ENCODE results near the gene IFITM5. TPM values are rescaled to one million over a fixed set of nuclear protein-coding genes. Genes with fewer than 3 reads are reported as not detected.
A peak's percentile ranks its signal among the peaks of the same experiment; 100 is the strongest.
"Not testable (repeated sequence)": the region's sequence is repeated elsewhere in the genome, so short reads cannot be mapped to it uniquely, and the experiment has no call there.

The IFITM5 gene
- polyA plus RNA-seq, 6 donors from 2014 or later: not detected

- Mint-ChIP-seq H3K9me3 (no peaks in the 10 kb centered on the region), H3K36me3 (peaks cover 0 to 10% of the 10 kb centered on the region in 2 donors), H3K27me3 (peaks cover 0 to 11% (median 7%) of the 10 kb centered on the region in 3 donors), H3K4me3 (peak overlapping the region in 1 of 8 donors; percentile 47), H3K27ac (no peak overlapping the region), H3K4me1 (peaks cover 8 to 20% (median 12%) of the 10 kb centered on the region in 3 donors)
- DNase-seq (no peak), ATAC-seq (ENCODE audit: low read depth in 2 of 2) (no peak)
Observed at GRCh38 chr11:293271-293851, 6.0 kb downstream of the IFITM5 start.

GRCh38 chr11:292211-293121, 6.9 kb downstream of the IFITM5 start:
- Mint-ChIP-seq H3K27ac (peak overlapping the region in 1 of 6 donors; percentile 66), H3K4me3 (peak overlapping the region in 1 of 8 donors; percentile 47), H3K36me3 (peaks cover 0 to 10% of the 10 kb centered on the region in 2 donors), H3K27me3 (peaks cover 0 to 7% (median 5%) of the 10 kb centered on the region in 3 donors), H3K4me1 (peaks cover 12 to 21% (median 20%) of the 10 kb centered on the region in 3 donors), H3K9me3 (no peaks in the 10 kb centered on the region)
- ATAC-seq (ENCODE audit: low read depth in 2 of 2) (no peak), DNase-seq (no peak)

- ATAC-seq (ENCODE audit: low read depth in 2 of 2) (no peak), DNase-seq (no peak)
- Mint-ChIP-seq H3K27ac (peak overlapping the region in 1 of 6 donors; percentile 49), H3K27me3 (peaks cover 0 to 15% (median 8%) of the 10 kb centered on the region in 3 donors), H3K9me3 (no peaks in the 10 kb centered on the region), H3K4me1 (peaks cover 15 to 27% (median 27%) of the 10 kb centered on the region in 3 donors), H3K36me3 (peaks cover 0 to 10% of the 10 kb centered on the region in 2 donors), H3K4me3 (peak overlapping the region in 5 of 8 donors; percentile 10 to 76 (median 32))
Observed at GRCh38 chr11:291281-292210, 7.8 kb downstream of the IFITM5 start.

- H3K9me3 Mint-ChIP-seq: no peaks in the 10 kb centered on the region
- no peak for DNase-seq
- no peak for ATAC-seq (ENCODE audit: low read depth in 2 of 2)
- H3K4me3 Mint-ChIP-seq: peak overlapping the region; percentile 33 to 89 (median 78)
- H3K36me3 Mint-ChIP-seq: peaks cover 0 to 10% of the 10 kb centered on the region in 2 donors
- peaks cover 15 to 27% (median 27%) of the 10 kb centered on the region in 3 donors for H3K4me1 Mint-ChIP-seq
- peaks cover 2 to 20% (median 8%) of the 10 kb centered on the region in 3 donors for H3K27me3 Mint-ChIP-seq
- peak overlapping the region in 4 of 6 donors; percentile 49 to 83 (median 74) for H3K27ac Mint-ChIP-seq
Observed at GRCh38 chr11:290621-291231, 8.6 kb downstream of the IFITM5 start.

GRCh38 chr11:289712-290620, 9.4 kb downstream of the IFITM5 start:
- Mint-ChIP-seq H3K9me3 (no peaks in the 10 kb centered on the region), H3K4me1 (peaks cover 15 to 27% (median 27%) of the 10 kb centered on the region in 3 donors)

GRCh38 chr11:289398-289711, 10.0 kb downstream of the IFITM5 start:
- Mint-ChIP-seq H3K27me3 (peaks cover 5 to 30% (median 15%) of the 10 kb centered on the region in 3 donors), H3K9me3 (no peaks in the 10 kb centered on the region), H3K27ac (peak overlapping the region in 5 of 6 donors; percentile 53 to 88 (median 79)), H3K4me1 (peaks cover 15 to 27% (median 27%) of the 10 kb centered on the region in 3 donors), H3K36me3 (peaks cover 0 to 10% of the 10 kb centered on the region in 2 donors), H3K4me3 (peak overlapping the region; percentile 76 to 91 (median 84))
- peak; percentile 50 to 56 for ATAC-seq (ENCODE audit: low read depth in 2 of 2)
- DNase-seq: no peak

More at GRCh38 chr11:289712-290620, 9.4 kb downstream of the IFITM5 start:
- DNase-seq (no peak), ATAC-seq (ENCODE audit: low read depth in 2 of 2) (no peak)
- H3K27me3 Mint-ChIP-seq: peaks cover 5 to 27% (median 14%) of the 10 kb centered on the region in 3 donors
- H3K27ac Mint-ChIP-seq: peak overlapping the region; percentile 53 to 88 (median 78)
- H3K36me3 Mint-ChIP-seq: peaks cover 0 to 10% of the 10 kb centered on the region in 2 donors
- peak overlapping the region; percentile 76 to 91 (median 84) for H3K4me3 Mint-ChIP-seq

GRCh38 chr11:288478-289397, 10.6 kb downstream of the IFITM5 start, which contains the start of gene PGGHG:
Gene PGGHG (plus strand): TSS chr11:289126. CDS start chr11:289817, 691 bp downstream.
- Mint-ChIP-seq H3K4me3 (peak within 1 kb of the TSS; percentile 85 to 93 (median 88)), H3K4me1 (peaks cover 15 to 27% (median 27%) of the 10 kb centered on the region in 3 donors), H3K27me3 (peaks cover 6 to 33% (median 15%) of the 10 kb centered on the region in 3 donors), H3K27ac (peak within 1 kb of the TSS; percentile 63 to 95 (median 87)), H3K36me3 (peaks cover 0 to 10% of the 10 kb centered on the region in 2 donors), H3K9me3 (no peaks in the 10 kb centered on the region)
- DNase-seq (peak; percentile 55), ATAC-seq (ENCODE audit: low read depth in 2 of 2) (peak; percentile 75 to 76)

GRCh38 chr11:287821-288477, 11.4 kb downstream of the IFITM5 start:
- peak overlapping the region; percentile 84 to 93 (median 88) for H3K4me3 Mint-ChIP-seq
- peaks cover 11 to 41% (median 17%) of the 10 kb centered on the region in 3 donors for H3K27me3 Mint-ChIP-seq
- H3K27ac Mint-ChIP-seq: peak overlapping the region in 5 of 6 donors; percentile 63 to 95 (median 86)
- no peaks in the 10 kb centered on the region for H3K9me3 Mint-ChIP-seq
- DNase-seq (no peak), ATAC-seq (ENCODE audit: low read depth in 2 of 2) (peak in 1 of 2 donors; percentile 4)
- H3K36me3 Mint-ChIP-seq: peaks cover 0 to 10% of the 10 kb centered on the region in 2 donors
- peaks cover 15 to 28% (median 27%) of the 10 kb centered on the region in 3 donors for H3K4me1 Mint-ChIP-seq

- Mint-ChIP-seq H3K4me1 (peaks cover 21 to 36% (median 32%) of the 10 kb centered on the region in 3 donors), H3K27ac (peak overlapping the region in 3 of 6 donors; percentile 3 to 90 (median 88)), H3K27me3 (peaks cover 11 to 49% (median 24%) of the 10 kb centered on the region in 3 donors), H3K4me3 (peak overlapping the region; percentile 79 to 93 (median 86))
- not testable (repeated sequence) for DNase-seq; ATAC-seq (ENCODE audit: low read depth in 2 of 2); H3K9me3 Mint-ChIP-seq; H3K36me3 Mint-ChIP-seq
Observed at GRCh38 chr11:286977-287820, 12.1 kb downstream of the IFITM5 start.

GRCh38 chr11:285894-286220, 13.5 kb downstream of the IFITM5 start:
- DNase-seq (no peak), ATAC-seq (ENCODE audit: low read depth in 2 of 2) (no peak)
- Mint-ChIP-seq H3K27me3 (peaks cover 16 to 62% (median 32%) of the 10 kb centered on the region in 3 donors), H3K27ac (no peak overlapping the region), H3K4me1 (peaks cover 35 to 45% (median 43%) of the 10 kb centered on the region in 3 donors), H3K9me3 (no peaks in the 10 kb centered on the region), H3K36me3 (peaks cover 0 to 2% of the 10 kb centered on the region in 2 donors), H3K4me3 (peak overlapping the region in 1 of 8 donors; percentile 75)

Measured in naive B cell (primary cell).